Activated CD4-positive, alpha-beta T cell treated with anti-CD3 and anti-CD28 coated beads for 36 hours (primary cell): ENCODE data around the gene EIF2S1. TPM values are rescaled to one million over a fixed set of nuclear protein-coding genes. Genes with fewer than 3 reads are reported as not detected.
A peak's percentile ranks its signal among the peaks of the same experiment; 100 is the strongest.
"Not testable (repeated sequence)": the region's sequence is repeated elsewhere in the genome, so short reads cannot be mapped to it uniquely, and the experiment has no call there.

Experiments
- ATAC-seq: fragments of 200-7000 bp; cut with Tn5 transposase; one replicate; pipeline ENCODE4 v1.10.0; 2021; ENCODE audit warnings: mild to moderate bottlenecking, moderate library complexity
- CTCF ChIA-PET: fragments of 350-600 bp; sonication (Branson Sonifier 250); formaldehyde crosslinking; loops from one replicate; lab custom pipeline; 2021; ENCODE audit warnings: antibody characterized with exemption; lab: Charles Lee
- POLR2A ChIA-PET: fragments of 350-600 bp; sonication (Branson Sonifier 250); formaldehyde crosslinking; loops from one replicate; lab custom pipeline; 2021; ENCODE audit warnings: antibody characterized with exemption, inconsistent platforms; lab: Charles Lee
- DNase-seq: peaks from one replicate; pipeline ENCODE4 v3.0.0-alpha.2; 2020
- H3K27ac Mint-ChIP-seq: one replicate; pipeline ENCODE4 v1.8.0; 2021; ENCODE audit warnings: mixed read lengths
- H3K27me3 Mint-ChIP-seq: one replicate; pipeline ENCODE4 v1.8.0; 2021; ENCODE audit warnings: mixed read lengths
- H3K36me3 Mint-ChIP-seq: one replicate; pipeline ENCODE4 v1.8.0; 2021; ENCODE audit warnings: low read depth, mixed read lengths
- H3K4me1 Mint-ChIP-seq: one replicate; pipeline ENCODE4 v1.8.0; 2021; ENCODE audit warnings: mixed read lengths
- H3K4me3 Mint-ChIP-seq: one replicate; pipeline ENCODE4 v1.8.0; 2021; ENCODE audit warnings: mild to moderate bottlenecking, moderate library complexity, mixed read lengths
- H3K9me3 Mint-ChIP-seq: one replicate; pipeline ENCODE4 v1.8.0; 2021; ENCODE audit warnings: low read depth, mixed read lengths
- intact Hi-C, 2 experiments: fragments of 100-400 bp; cut with DNase I in 1 of 2; cut with micrococcal nuclease in 1 of 2; formaldehyde crosslinking; loops; one replicate each; pipeline versions ENCODE4 v1.14.2 to v1.15.1; 2022 to 2024; cut with DNase I, micrococcal nuclease
- total RNA-seq, 2 experiments: library from RNA; stranded (reverse); gene quantifications; one replicate each; pipeline ENCODE4 v1.2.3, GENCODE V29; 2021

The EIF2S1 gene
- total RNA-seq, 2 experiments from 2014 or later = 212 to 233 TPM

GRCh38 chr14:67393689-67394088 is 33.6 kb downstream of the EIF2S1 start:
- intact Hi-C loops = no loop called here
- ATAC-seq (no peak), DNase-seq (no peak)
- no peaks in the 10 kb centered on the region for H3K36me3 Mint-ChIP-seq
- ChIA-PET POLR2A (no interaction called here), CTCF (interaction anchor here (0.6 kb wide), 1 partner anchor 770 kb away, joined by 3 read pairs; no protein-coding TSS in a partner anchor)
- H3K27me3 Mint-ChIP-seq = no peaks in the 10 kb centered on the region
- H3K4me1 Mint-ChIP-seq = peaks cover 7% of the 10 kb centered on the region
- H3K27ac Mint-ChIP-seq = no peak overlapping the region
- H3K9me3 Mint-ChIP-seq = no peaks in the 10 kb centered on the region
- no peak overlapping the region for H3K4me3 Mint-ChIP-seq

GRCh38 chr14:67395086-67395875 is 35.2 kb downstream of the EIF2S1 start:
- Mint-ChIP-seq H3K36me3 (no peaks in the 10 kb centered on the region), H3K27me3 (no peaks in the 10 kb centered on the region), H3K4me1 (peaks cover 7% of the 10 kb centered on the region), H3K4me3 (no peak overlapping the region), H3K27ac (no peak overlapping the region), H3K9me3 (no peaks in the 10 kb centered on the region)
- POLR2A ChIA-PET = no interaction called here
- intact Hi-C loops = loop anchor here in 1 of 2 experiments (1.0 kb wide), 1 partner anchor 28 kb away; no protein-coding TSS in a partner anchor
- ATAC-seq = no peak
- CTCF ChIA-PET = no interaction called here
- no peak for DNase-seq

GRCh38 chr14:67395876-67396189 is 35.7 kb downstream of the EIF2S1 start:
- CTCF ChIA-PET = no interaction called here
- Mint-ChIP-seq H3K4me3 (no peak overlapping the region), H3K27ac (no peak overlapping the region)

GRCh38 chr14:67396381-67396970 is 36.3 kb downstream of the EIF2S1 start:
- ChIA-PET POLR2A (no interaction called here), CTCF (interaction anchor here (1.7 kb wide), 1 partner anchor 10 kb away, joined by 4 read pairs; no protein-coding TSS in a partner anchor)
- DNase-seq = no peak
- intact Hi-C loops = no loop called here
- ATAC-seq = no peak
- Mint-ChIP-seq H3K27ac (no peak overlapping the region), H3K9me3 (no peaks in the 10 kb centered on the region), H3K4me3 (no peak overlapping the region), H3K27me3 (no peaks in the 10 kb centered on the region), H3K36me3 (no peaks in the 10 kb centered on the region), H3K4me1 (no peaks in the 10 kb centered on the region)

More at GRCh38 chr14:67395876-67396189, 35.7 kb downstream of the EIF2S1 start:
- ATAC-seq (no peak), DNase-seq (no peak)
- H3K27me3 Mint-ChIP-seq = no peaks in the 10 kb centered on the region
- intact Hi-C loops = loop anchor here in 1 of 2 experiments (1.0 kb wide), 1 partner anchor 29 kb away; no protein-coding TSS in a partner anchor
- POLR2A ChIA-PET = no interaction called here
- H3K4me1 Mint-ChIP-seq = peaks cover 4% of the 10 kb centered on the region
- H3K36me3 Mint-ChIP-seq = no peaks in the 10 kb centered on the region
- no peaks in the 10 kb centered on the region for H3K9me3 Mint-ChIP-seq

- ChIA-PET POLR2A (no interaction called here), CTCF (interaction anchor here (1.7 kb wide), 1 partner anchor 9 kb away, joined by 4 read pairs; no protein-coding TSS in a partner anchor)
- ATAC-seq = no peak
- Mint-ChIP-seq H3K9me3 (peaks cover under 1% of the 10 kb centered on the region), H3K36me3 (no peaks in the 10 kb centered on the region), H3K27me3 (no peaks in the 10 kb centered on the region), H3K4me3 (no peak overlapping the region), H3K4me1 (no peaks in the 10 kb centered on the region), H3K27ac (no peak overlapping the region)
- no peak for DNase-seq
- intact Hi-C loops = no loop called here
Measured at GRCh38 chr14:67397536-67397935, 37.4 kb downstream of the EIF2S1 start.

GRCh38 chr14:67400434-67400833 is 40.3 kb downstream of the EIF2S1 start:
- no peaks in the 10 kb centered on the region for H3K27me3 Mint-ChIP-seq
- ATAC-seq (no peak), DNase-seq (no peak)
- intact Hi-C loops = no loop called here
- CTCF ChIA-PET = no interaction called here
- peaks cover 3% of the 10 kb centered on the region for H3K9me3 Mint-ChIP-seq
- POLR2A ChIA-PET = no interaction called here
- H3K4me1 Mint-ChIP-seq = no peaks in the 10 kb centered on the region
- H3K36me3 Mint-ChIP-seq = no peaks in the 10 kb centered on the region
- no peak overlapping the region for H3K4me3 Mint-ChIP-seq
- no peak overlapping the region for H3K27ac Mint-ChIP-seq

GRCh38 chr14:67405771-67406170 is 45.6 kb downstream of the EIF2S1 start:
- CTCF ChIA-PET = interaction anchor here (0.6 to 1.5 kb wide), 5 partner anchors 9 to 500 kb away, joined by 3 to 5 read pairs (median 4); no protein-coding TSS in a partner anchor
- no peaks in the 10 kb centered on the region for H3K27me3 Mint-ChIP-seq

GRCh38 chr14:67408122-67408801 is 48.1 kb downstream of the EIF2S1 start:
- CTCF ChIA-PET = interaction anchor here (5.2 kb wide), 1 partner anchor 18 kb away, joined by 27 read pairs; no protein-coding TSS in a partner anchor
- H3K9me3 Mint-ChIP-seq, POLR2A ChIA-PET, intact Hi-C loops, H3K4me3 Mint-ChIP-seq, H3K27ac Mint-ChIP-seq, H3K27me3 Mint-ChIP-seq, DNase-seq, ATAC-seq, H3K4me1 Mint-ChIP-seq, H3K36me3 Mint-ChIP-seq: not testable (repeated sequence)

More at GRCh38 chr14:67405771-67406170, 45.6 kb downstream of the EIF2S1 start:
- ATAC-seq (no peak), DNase-seq (no peak)
- Mint-ChIP-seq H3K9me3 (peaks cover 3% of the 10 kb centered on the region), H3K4me1 (no peaks in the 10 kb centered on the region), H3K36me3 (no peaks in the 10 kb centered on the region), H3K27ac (no peak overlapping the region), H3K4me3 (no peak overlapping the region)
- intact Hi-C loops = no loop called here
- POLR2A ChIA-PET = no interaction called here

GRCh38 chr14:67409461-67409860 is 49.3 kb downstream of the EIF2S1 start:
- H3K4me1 Mint-ChIP-seq = peaks cover 15% of the 10 kb centered on the region
- H3K36me3 Mint-ChIP-seq = no peaks in the 10 kb centered on the region
- ATAC-seq (no peak), DNase-seq (no peak)
- intact Hi-C loops = no loop called here
- no peaks in the 10 kb centered on the region for H3K27me3 Mint-ChIP-seq
- H3K9me3 Mint-ChIP-seq = no peaks in the 10 kb centered on the region
- ChIA-PET CTCF (interaction anchor here (0.5 to 5.2 kb wide), 4 partner anchors 11 to 757 kb away, joined by 3 to 27 read pairs (median 4); no protein-coding TSS in a partner anchor), POLR2A (no interaction called here)
- no peak overlapping the region for H3K27ac Mint-ChIP-seq
- no peak overlapping the region for H3K4me3 Mint-ChIP-seq

- intact Hi-C loops = no loop called here
- Mint-ChIP-seq H3K27ac (no peak overlapping the region), H3K9me3 (no peaks in the 10 kb centered on the region), H3K4me1 (peaks cover 17% of the 10 kb centered on the region), H3K36me3 (no peaks in the 10 kb centered on the region), H3K4me3 (no peak overlapping the region), H3K27me3 (no peaks in the 10 kb centered on the region)
- ATAC-seq = no peak
- POLR2A ChIA-PET = no interaction called here
- CTCF ChIA-PET = interaction anchor here (0.5 to 5.2 kb wide), 7 partner anchors 10 to 294 kb away, joined by 3 to 27 read pairs (median 3); no protein-coding TSS in a partner anchor
- DNase-seq = no peak
Measured at GRCh38 chr14:67410313-67410712, 50.2 kb downstream of the EIF2S1 start.

- no peak for DNase-seq
- H3K4me1 Mint-ChIP-seq = peaks cover 17% of the 10 kb centered on the region
- no peaks in the 10 kb centered on the region for H3K9me3 Mint-ChIP-seq
- no peak overlapping the region for H3K27ac Mint-ChIP-seq
- ChIA-PET CTCF (interaction anchor here (0.9 to 5.2 kb wide), 3 partner anchors 15 to 293 kb away, joined by 4 to 27 read pairs (median 4); partner anchors contain the start of gene PIGH), POLR2A (interaction anchor here (0.6 kb wide), 1 partner anchor 59 kb away, joined by 3 read pairs; no protein-coding TSS in a partner anchor)
- no peaks in the 10 kb centered on the region for H3K27me3 Mint-ChIP-seq
- no peaks in the 10 kb centered on the region for H3K36me3 Mint-ChIP-seq
- ATAC-seq = no peak
- intact Hi-C loops = no loop called here
- H3K4me3 Mint-ChIP-seq = peak overlapping the region; percentile 59
Measured at GRCh38 chr14:67411370-67411769, 51.2 kb downstream of the EIF2S1 start.
